Astrocyte (in vitro differentiated cells and primary cell): Measurements from ENCODE around the gene MRPS6. TPM values are rescaled to one million over a fixed set of nuclear protein-coding genes. Genes with fewer than 3 reads are reported as not detected.

Experiments
- DNase-seq: peaks from one replicate; pipeline ENCODE4 v3.0.0-alpha.2; 2010; ENCODE audit warnings: low read depth
- FAIRE-seq: peaks from 2 replicates; lab custom pipeline; 2011; peaks lifted over from hg19 to GRCh38; lab: Jason Lieb, UNC
- H2AFZ ChIP-seq: 2 replicates; pipeline ENCODE4 v1.6.0; 2012; ENCODE audit warnings: low read depth, low read length, inconsistent platforms
- H3K27ac ChIP-seq: 2 replicates; pipeline ENCODE4 v1.5.1; 2011; ENCODE audit warnings: low read depth, low read length, inconsistent platforms
- H3K27me3 ChIP-seq: 2 replicates; pipeline ENCODE4 v1.6.0; 2011; ENCODE audit warnings: low read length, inconsistent platforms; ENCODE audit not compliant: insufficient read depth
- H3K36me3 ChIP-seq: 2 replicates; pipeline ENCODE4 v1.5.1; 2011; ENCODE audit warnings: low read length, inconsistent platforms; ENCODE audit not compliant: insufficient read depth
- H3K4me1 ChIP-seq: 2 replicates; pipeline ENCODE4 v1.5.1; 2011; ENCODE audit warnings: low read length, inconsistent platforms; ENCODE audit not compliant: insufficient read depth
- H3K4me2 ChIP-seq: 2 replicates; pipeline ENCODE4 v1.6.0; 2012; ENCODE audit warnings: low read length, inconsistent platforms
- H3K4me3 ChIP-seq: 2 replicates; pipeline ENCODE4 v1.5.1; 2011; ENCODE audit warnings: low read depth, mild to moderate bottlenecking, low read length, inconsistent platforms; ENCODE audit not compliant: insufficient read depth
- H3K79me2 ChIP-seq: 2 replicates; pipeline ENCODE4 v1.6.0; 2012; ENCODE audit warnings: mild to moderate bottlenecking, low read length, inconsistent platforms; ENCODE audit not compliant: insufficient read depth
- H3K9ac ChIP-seq: 2 replicates; pipeline ENCODE4 v1.6.0; 2012; ENCODE audit warnings: mild to moderate bottlenecking, low read length, inconsistent platforms
- H3K9me3 ChIP-seq: 2 replicates; pipeline ENCODE4 v1.5.1; 2012; ENCODE audit warnings: low read depth, mild to moderate bottlenecking, low read length, inconsistent platforms; ENCODE audit not compliant: insufficient read depth
- H4K20me1 ChIP-seq: 2 replicates; pipeline ENCODE4 v1.6.0; 2012; ENCODE audit warnings: low read length, inconsistent platforms; ENCODE audit not compliant: insufficient read depth
- H3K27ac Mint-ChIP-seq: one replicate; pipeline ENCODE4 v1.8.0; 2021; ENCODE audit warnings: mild to moderate bottlenecking, mixed read lengths; ENCODE audit not compliant: unreplicated experiment
- H3K27me3 Mint-ChIP-seq: one replicate; pipeline ENCODE4 v1.8.0; 2021; ENCODE audit warnings: low read depth, mixed read lengths; ENCODE audit not compliant: unreplicated experiment
- H3K36me3 Mint-ChIP-seq: one replicate; pipeline ENCODE4 v1.8.0; 2021; ENCODE audit warnings: low read depth, mixed read lengths; ENCODE audit not compliant: unreplicated experiment
- H3K4me1 Mint-ChIP-seq: one replicate; pipeline ENCODE4 v1.8.0; 2021; ENCODE audit warnings: low read depth, mixed read lengths; ENCODE audit not compliant: unreplicated experiment
- H3K4me3 Mint-ChIP-seq: one replicate; pipeline ENCODE4 v1.8.0; 2021; ENCODE audit warnings: mild to moderate bottlenecking, moderate library complexity, mixed read lengths; ENCODE audit not compliant: unreplicated experiment
- H3K9me3 Mint-ChIP-seq: one replicate; pipeline ENCODE4 v1.8.0; 2021; ENCODE audit warnings: mild to moderate bottlenecking, mixed read lengths; ENCODE audit not compliant: unreplicated experiment
- EZH2 ChIP-seq: IDR thresholded peaks from 2 replicates; pipeline ENCODE4 v1.6.1; 2012; ENCODE audit warnings: mild to moderate bottlenecking, low read length, inconsistent platforms; ENCODE audit not compliant: insufficient read depth
- total RNA-seq: library from RNA; stranded (reverse); gene quantifications from 2 replicates; pipeline ENCODE4 v1.2.1, GENCODE V29; 2021
- TF ChIP-seq, protein P1 (sequence below): IDR thresholded peaks from 2 replicates; pipeline ENCODE4 v1.5.1; 2011; ENCODE audit warnings: low read depth, mild to moderate bottlenecking, inconsistent platforms, low read length, moderate library complexity; ENCODE audit not compliant: insufficient read depth

MRPS6 gene
- total RNA-seq, 1 donor from 2014 or later = 67.5 TPM

DNA sequence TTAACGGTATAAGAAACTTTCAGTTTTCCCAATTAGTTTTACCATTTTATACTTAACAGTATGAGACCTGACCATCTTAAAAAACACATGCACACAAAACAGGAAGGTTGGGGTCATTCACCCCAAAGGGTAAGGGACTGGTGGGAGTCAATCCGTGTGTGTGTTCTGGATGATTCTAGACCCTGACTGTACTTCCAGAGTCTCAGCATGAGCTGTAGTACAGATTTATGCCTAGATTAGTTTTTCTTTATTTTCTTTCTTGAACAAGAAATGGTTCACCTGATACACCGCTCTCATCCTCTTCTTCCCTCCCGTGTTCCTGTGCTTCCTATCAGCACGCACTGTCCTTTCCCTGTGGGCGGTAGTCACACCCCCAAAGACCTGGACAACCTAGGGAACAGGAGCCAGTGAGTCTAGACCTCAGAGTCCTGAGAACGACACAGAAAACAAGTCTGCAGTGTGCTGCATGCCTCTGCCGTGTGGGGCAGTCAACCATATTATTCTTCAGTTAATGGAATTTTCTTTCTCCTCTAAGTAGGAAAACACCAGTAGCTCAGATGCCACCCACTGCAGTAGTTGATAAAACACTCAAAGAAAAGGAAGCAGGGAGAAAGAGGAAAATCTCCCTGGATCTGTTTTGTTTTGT lies 38.9 kb upstream of the MRPS6 start:
- FAIRE-seq (no peak), DNase-seq (no peak)
- Mint-ChIP-seq H3K9me3 (peaks cover 8% of the 10 kb centered on the region), H3K27ac (no peak overlapping the region), H3K27me3 (no peaks in the 10 kb centered on the region), H3K4me1 (peaks cover 12% of the 10 kb centered on the region), H3K36me3 (peaks cover 1% of the 10 kb centered on the region), H3K4me3 (no peak overlapping the region)
- Histone ChIP-seq H3K36me3 (no peaks in the 10 kb centered on the region), H3K9ac (no peak overlapping the region), H3K9me3 (no peaks in the 10 kb centered on the region), H3K27me3 (no peaks in the 10 kb centered on the region), H4K20me1 (no peaks in the 10 kb centered on the region), H3K79me2 (no peaks in the 10 kb centered on the region), H3K27ac (no peak overlapping the region), H2AFZ (no peak overlapping the region), H3K4me1 (peaks cover 18% of the 10 kb centered on the region), H3K4me2 (no peak overlapping the region), H3K4me3 (no peak overlapping the region)
- no peak for TF ChIP-seq EZH2
- TF ChIP-seq, protein P1, sequence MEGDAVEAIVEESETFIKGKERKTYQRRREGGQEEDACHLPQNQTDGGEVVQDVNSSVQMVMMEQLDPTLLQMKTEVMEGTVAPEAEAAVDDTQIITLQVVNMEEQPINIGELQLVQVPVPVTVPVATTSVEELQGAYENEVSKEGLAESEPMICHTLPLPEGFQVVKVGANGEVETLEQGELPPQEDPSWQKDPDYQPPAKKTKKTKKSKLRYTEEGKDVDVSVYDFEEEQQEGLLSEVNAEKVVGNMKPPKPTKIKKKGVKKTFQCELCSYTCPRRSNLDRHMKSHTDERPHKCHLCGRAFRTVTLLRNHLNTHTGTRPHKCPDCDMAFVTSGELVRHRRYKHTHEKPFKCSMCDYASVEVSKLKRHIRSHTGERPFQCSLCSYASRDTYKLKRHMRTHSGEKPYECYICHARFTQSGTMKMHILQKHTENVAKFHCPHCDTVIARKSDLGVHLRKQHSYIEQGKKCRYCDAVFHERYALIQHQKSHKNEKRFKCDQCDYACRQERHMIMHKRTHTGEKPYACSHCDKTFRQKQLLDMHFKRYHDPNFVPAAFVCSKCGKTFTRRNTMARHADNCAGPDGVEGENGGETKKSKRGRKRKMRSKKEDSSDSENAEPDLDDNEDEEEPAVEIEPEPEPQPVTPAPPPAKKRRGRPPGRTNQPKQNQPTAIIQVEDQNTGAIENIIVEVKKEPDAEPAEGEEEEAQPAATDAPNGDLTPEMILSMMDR = no peak

DNA sequence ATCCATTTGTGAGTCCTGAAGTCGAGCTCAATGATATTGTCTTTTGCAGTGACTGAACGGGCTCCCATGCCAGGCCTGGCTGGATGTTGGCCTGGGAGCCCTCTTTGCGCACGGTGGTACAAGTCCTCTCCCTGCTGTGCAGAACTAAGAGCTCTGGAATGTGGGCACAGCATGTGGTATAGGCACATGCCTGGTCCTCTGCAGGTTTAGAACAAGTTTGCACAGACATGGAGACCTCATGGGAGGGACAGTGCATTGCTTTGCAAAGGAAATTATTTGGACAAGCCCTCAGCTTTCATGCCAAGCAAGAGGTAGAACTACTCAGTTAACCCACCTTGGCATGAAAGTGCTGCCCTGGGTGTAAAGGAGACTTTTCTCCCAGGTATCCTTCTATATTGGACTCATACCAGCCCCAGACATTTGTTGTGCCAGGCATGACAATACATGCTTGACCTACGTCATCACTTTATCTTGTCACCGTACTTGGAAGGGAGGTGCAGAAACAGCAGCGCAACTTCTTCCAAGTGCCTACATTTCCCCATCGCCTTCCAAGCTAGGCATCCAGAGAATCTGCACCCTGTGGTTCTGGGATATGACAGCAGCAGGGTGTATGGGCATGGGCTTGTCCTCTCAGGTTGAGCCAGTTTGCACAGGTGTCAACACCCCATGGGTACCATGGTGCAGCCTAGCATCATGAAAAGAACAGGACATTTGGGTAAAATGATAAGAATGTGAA lies 37.6 kb upstream of the MRPS6 start:
- FAIRE-seq (no peak), DNase-seq (no peak)
- Mint-ChIP-seq H3K27ac (no peak overlapping the region), H3K4me1 (peaks cover 12% of the 10 kb centered on the region), H3K4me3 (no peak overlapping the region), H3K36me3 (peaks cover 1% of the 10 kb centered on the region), H3K27me3 (no peaks in the 10 kb centered on the region), H3K9me3 (peaks cover 7% of the 10 kb centered on the region)
- no peaks in the 10 kb centered on the region for H4K20me1 ChIP-seq
- no peak overlapping the region for H3K27ac ChIP-seq
- H2AFZ ChIP-seq = no peak overlapping the region
- no peaks in the 10 kb centered on the region for H3K36me3 ChIP-seq
- H3K27me3 ChIP-seq = no peaks in the 10 kb centered on the region
- no peak overlapping the region for H3K9ac ChIP-seq
- H3K4me3 ChIP-seq = no peak overlapping the region
- no peaks in the 10 kb centered on the region for H3K9me3 ChIP-seq
- no peak overlapping the region for H3K4me2 ChIP-seq
- TF ChIP-seq, protein P1 = no peak
- TF ChIP-seq EZH2 = no peak
- peaks cover 11% of the 10 kb centered on the region for H3K4me1 ChIP-seq
- no peaks in the 10 kb centered on the region for H3K79me2 ChIP-seq
